Endothelial cell (in vitro differentiated cells): ENCODE data around the gene LIPA. TPM values are rescaled to one million over a fixed set of nuclear protein-coding genes. Genes with fewer than 3 reads are reported as not detected.

Experiments used
- DNase-seq: peaks from one replicate; pipeline ENCODE4 v3.0.0; 2021; ENCODE audit warnings: low spot score
- H3K27ac Mint-ChIP-seq: one replicate; pipeline ENCODE4 v1.8.0; 2021; ENCODE audit warnings: mixed read lengths, inconsistent platforms; ENCODE audit not compliant: unreplicated experiment
- H3K27me3 Mint-ChIP-seq: one replicate; pipeline ENCODE4 v1.8.0; 2021; ENCODE audit warnings: mild to moderate bottlenecking, moderate library complexity, mixed read lengths, inconsistent platforms; ENCODE audit not compliant: unreplicated experiment
- H3K36me3 Mint-ChIP-seq: one replicate; pipeline ENCODE4 v1.8.0; 2021; ENCODE audit warnings: mild to moderate bottlenecking, low read depth, mixed read lengths, inconsistent platforms; ENCODE audit not compliant: unreplicated experiment
- H3K4me1 Mint-ChIP-seq: one replicate; pipeline ENCODE4 v1.8.0; 2021; ENCODE audit warnings: mild to moderate bottlenecking, mixed read lengths, inconsistent platforms; ENCODE audit not compliant: unreplicated experiment
- H3K4me3 Mint-ChIP-seq: one replicate; pipeline ENCODE4 v1.8.0; 2021; ENCODE audit warnings: mild to moderate bottlenecking, mixed read lengths, inconsistent platforms; ENCODE audit not compliant: unreplicated experiment
- H3K9me3 Mint-ChIP-seq: one replicate; pipeline ENCODE4 v1.8.0; 2021; ENCODE audit warnings: mixed read lengths, inconsistent platforms; ENCODE audit not compliant: unreplicated experiment
- total RNA-seq: library from RNA; stranded (reverse); fragmentation: NEBNext Ultra II Directional; extraction: Animal tissue kit (Norgen Biotek cat#: 25700); gene quantifications from one replicate; pipeline ENCODE4 v1.2.1, GENCODE V29; 2021; ENCODE audit not compliant: unreplicated experiment
- TF ChIP-seq, protein P1 (sequence below): fragments of 200-600 bp; sonication (generic); IDR thresholded peaks from one replicate; pipeline ENCODE4 v1.5.0; 2021; ENCODE audit warnings: antibody characterized with exemption; ENCODE audit not compliant: unreplicated experiment

Gene LIPA
- total RNA-seq, 1 donor from 2014 or later = 84.2 TPM

DNA sequence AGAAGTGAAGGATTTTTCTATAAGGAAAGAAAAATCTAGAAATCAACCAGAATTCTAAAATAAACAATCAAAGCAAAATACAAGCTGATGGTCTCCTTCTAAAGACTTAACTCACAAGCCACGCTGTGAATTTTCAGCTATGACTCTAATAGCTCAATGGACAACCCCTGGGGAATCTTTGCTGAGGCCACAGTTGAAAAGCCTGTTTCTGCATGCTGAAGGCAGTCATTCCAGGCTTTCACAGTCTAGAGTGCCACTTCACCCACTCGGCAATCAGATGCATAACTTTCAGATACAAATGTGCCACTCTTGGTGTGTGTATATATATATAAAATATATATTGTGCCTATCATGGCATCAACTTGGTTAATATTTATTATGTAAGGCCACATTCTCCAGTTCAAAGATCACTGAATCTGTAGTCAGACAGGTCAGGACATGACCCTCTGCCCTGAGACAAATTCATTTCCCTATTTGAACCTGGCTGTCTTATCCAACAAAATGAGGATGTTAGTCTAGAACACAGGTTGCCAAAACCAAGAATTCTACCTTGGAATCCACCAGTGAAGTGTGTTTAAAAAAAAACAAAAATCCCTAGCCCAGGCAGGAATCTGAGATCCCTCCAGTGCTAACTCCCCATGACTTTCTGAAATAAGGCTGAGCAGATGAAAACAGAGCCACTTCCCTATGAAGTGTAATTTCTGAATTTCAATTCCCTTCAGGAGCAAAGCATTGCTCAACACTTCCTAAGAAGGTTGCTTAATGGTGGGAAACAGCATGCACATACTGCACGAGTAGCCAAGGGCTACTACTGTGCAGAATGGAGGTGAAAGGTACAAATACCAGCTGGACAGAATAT lies 9.9 kb downstream of the LIPA start:
- Mint-ChIP-seq H3K4me1 (peaks cover 33% of the 10 kb centered on the region), H3K27ac (no peak overlapping the region), H3K36me3 (peaks cover 4% of the 10 kb centered on the region), H3K4me3 (no peak overlapping the region), H3K27me3 (no peaks in the 10 kb centered on the region), H3K9me3 (no peaks in the 10 kb centered on the region)
- TF ChIP-seq, protein P1, sequence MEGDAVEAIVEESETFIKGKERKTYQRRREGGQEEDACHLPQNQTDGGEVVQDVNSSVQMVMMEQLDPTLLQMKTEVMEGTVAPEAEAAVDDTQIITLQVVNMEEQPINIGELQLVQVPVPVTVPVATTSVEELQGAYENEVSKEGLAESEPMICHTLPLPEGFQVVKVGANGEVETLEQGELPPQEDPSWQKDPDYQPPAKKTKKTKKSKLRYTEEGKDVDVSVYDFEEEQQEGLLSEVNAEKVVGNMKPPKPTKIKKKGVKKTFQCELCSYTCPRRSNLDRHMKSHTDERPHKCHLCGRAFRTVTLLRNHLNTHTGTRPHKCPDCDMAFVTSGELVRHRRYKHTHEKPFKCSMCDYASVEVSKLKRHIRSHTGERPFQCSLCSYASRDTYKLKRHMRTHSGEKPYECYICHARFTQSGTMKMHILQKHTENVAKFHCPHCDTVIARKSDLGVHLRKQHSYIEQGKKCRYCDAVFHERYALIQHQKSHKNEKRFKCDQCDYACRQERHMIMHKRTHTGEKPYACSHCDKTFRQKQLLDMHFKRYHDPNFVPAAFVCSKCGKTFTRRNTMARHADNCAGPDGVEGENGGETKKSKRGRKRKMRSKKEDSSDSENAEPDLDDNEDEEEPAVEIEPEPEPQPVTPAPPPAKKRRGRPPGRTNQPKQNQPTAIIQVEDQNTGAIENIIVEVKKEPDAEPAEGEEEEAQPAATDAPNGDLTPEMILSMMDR = no peak
- DNase-seq = no peak

DNA sequence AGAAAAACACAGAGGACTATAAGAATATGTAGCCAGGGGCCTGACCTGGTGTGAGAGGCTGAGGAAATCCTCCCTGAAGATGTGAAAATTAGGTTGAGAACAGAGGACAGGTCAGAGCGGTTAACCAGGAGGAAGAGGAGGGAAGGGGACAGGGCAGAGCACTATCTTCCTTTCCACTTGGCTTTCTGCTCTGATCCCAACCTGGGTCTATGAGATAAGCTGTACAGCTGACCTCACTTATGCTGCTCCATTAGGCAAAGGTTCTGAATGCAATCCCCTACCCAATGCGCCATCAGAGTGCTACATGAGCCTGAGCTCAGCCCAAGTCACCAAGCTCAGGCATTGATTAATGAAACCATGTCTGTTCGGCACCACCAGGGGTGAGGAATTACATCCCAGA lies 10.5 kb downstream of the LIPA start:
- no peak for DNase-seq
- Mint-ChIP-seq H3K4me1 (peaks cover 33% of the 10 kb centered on the region), H3K27ac (no peak overlapping the region), H3K36me3 (peaks cover 4% of the 10 kb centered on the region), H3K9me3 (no peaks in the 10 kb centered on the region), H3K4me3 (no peak overlapping the region), H3K27me3 (no peaks in the 10 kb centered on the region)
- TF ChIP-seq, protein P1 = no peak

DNA sequence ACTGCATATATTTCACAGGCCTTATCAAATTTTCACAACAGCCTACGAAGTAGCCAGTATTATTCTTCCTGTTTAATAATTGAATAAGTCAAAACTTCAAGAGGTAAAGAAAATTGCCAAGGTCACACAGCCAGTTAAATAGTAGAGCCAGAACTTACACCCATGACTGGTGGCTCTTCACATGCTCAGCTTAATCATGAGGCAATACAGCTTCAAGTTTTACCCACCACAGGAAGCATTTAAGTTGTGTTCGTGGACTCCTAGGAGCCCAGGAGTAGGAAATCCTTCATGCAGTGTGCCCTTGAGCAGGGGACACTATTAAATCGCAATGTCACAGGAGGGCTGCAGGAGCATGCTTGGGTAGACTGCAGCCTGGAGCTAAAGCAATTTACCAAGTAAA lies 11.1 kb downstream of the LIPA start:
- H3K27ac Mint-ChIP-seq = no peak overlapping the region
- TF ChIP-seq, protein P1 = no peak
- DNase-seq = no peak
- no peaks in the 10 kb centered on the region for H3K27me3 Mint-ChIP-seq
- no peaks in the 10 kb centered on the region for H3K9me3 Mint-ChIP-seq
- H3K36me3 Mint-ChIP-seq = peaks cover 4% of the 10 kb centered on the region
- peaks cover 33% of the 10 kb centered on the region for H3K4me1 Mint-ChIP-seq
- no peak overlapping the region for H3K4me3 Mint-ChIP-seq

DNA sequence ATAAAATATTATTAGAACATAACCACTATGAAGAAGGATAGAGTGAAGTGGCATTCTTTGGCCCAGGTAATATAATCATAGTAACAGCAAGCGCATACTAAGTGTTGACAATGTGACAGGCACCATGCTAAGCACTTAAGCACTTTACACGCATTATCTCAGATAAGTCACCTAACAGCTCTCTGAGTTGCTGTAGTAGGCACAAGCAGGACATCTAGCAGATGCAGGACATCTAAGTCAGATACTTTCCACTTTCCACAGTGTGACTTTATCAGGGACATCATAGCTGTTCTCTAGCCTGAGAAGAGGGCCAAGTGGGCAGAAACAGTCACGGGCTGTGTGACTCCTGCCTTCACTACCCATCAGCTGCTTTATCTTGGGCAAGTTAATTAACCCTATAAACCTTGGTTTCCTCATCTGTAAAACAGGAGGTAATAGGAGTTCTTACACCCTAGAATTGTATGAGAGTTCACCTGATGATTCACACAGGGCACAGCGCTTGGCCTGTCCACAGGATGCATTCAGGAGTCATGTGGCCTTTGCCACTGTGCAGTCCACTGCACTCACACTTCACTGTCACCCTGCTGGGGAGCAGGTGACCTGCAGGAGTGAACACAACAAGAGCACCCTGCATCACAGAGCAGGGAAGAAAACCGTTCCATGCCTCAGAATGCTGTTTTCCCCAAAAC lies 12.5 kb downstream of the LIPA start:
- peaks cover 4% of the 10 kb centered on the region for H3K27me3 Mint-ChIP-seq
- peaks cover 4% of the 10 kb centered on the region for H3K36me3 Mint-ChIP-seq
- peaks cover 33% of the 10 kb centered on the region for H3K4me1 Mint-ChIP-seq
- no peak overlapping the region for H3K27ac Mint-ChIP-seq
- H3K4me3 Mint-ChIP-seq = no peak overlapping the region
- no peaks in the 10 kb centered on the region for H3K9me3 Mint-ChIP-seq
- DNase-seq = no peak
- TF ChIP-seq, protein P1 = no peak

DNA sequence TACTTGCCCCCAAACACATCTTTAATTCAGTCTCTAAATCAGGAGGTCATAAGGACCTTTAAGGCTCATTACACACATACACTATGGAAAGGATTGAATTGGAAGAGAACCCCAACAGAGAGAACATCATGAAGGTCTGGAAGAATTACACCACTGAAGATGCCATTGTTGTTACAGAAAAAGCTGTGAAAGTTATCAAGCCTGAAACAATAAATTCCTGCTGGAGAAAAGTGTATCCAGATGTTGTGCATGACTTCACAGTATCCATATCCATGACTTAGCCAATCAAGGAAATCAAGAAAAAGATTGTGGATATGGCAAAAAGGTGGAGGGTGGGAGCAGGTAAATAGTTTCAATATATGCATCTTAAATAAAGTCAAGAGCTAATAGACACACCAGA lies 13.7 kb downstream of the LIPA start:
- DNase-seq = no peak
- TF ChIP-seq, protein P1 = no peak
- Mint-ChIP-seq H3K9me3 (no peaks in the 10 kb centered on the region), H3K36me3 (peaks cover 4% of the 10 kb centered on the region), H3K27me3 (peaks cover 5% of the 10 kb centered on the region), H3K27ac (no peak overlapping the region), H3K4me1 (peaks cover 30% of the 10 kb centered on the region), H3K4me3 (no peak overlapping the region)
